B cell (primary cell): ENCODE results near the gene COPS3.

ENCODE experiments used
- EZH2 ChIP-seq: IDR thresholded peaks from 2 replicates; pipeline ENCODE4 v1.6.1; 2012; ENCODE audit warnings: borderline replicate concordance, low read depth, mild to moderate bottlenecking, moderate library complexity, low read length; ENCODE audit not compliant: insufficient read depth, poor library complexity, severe bottlenecking
- TF ChIP-seq, protein P1 (sequence below): fragments of 200-600 bp; IDR thresholded peaks from one replicate; pipeline ENCODE4 v1.8.0; 2022; ENCODE audit warnings: antibody characterized with exemption, mild to moderate bottlenecking

DNA sequence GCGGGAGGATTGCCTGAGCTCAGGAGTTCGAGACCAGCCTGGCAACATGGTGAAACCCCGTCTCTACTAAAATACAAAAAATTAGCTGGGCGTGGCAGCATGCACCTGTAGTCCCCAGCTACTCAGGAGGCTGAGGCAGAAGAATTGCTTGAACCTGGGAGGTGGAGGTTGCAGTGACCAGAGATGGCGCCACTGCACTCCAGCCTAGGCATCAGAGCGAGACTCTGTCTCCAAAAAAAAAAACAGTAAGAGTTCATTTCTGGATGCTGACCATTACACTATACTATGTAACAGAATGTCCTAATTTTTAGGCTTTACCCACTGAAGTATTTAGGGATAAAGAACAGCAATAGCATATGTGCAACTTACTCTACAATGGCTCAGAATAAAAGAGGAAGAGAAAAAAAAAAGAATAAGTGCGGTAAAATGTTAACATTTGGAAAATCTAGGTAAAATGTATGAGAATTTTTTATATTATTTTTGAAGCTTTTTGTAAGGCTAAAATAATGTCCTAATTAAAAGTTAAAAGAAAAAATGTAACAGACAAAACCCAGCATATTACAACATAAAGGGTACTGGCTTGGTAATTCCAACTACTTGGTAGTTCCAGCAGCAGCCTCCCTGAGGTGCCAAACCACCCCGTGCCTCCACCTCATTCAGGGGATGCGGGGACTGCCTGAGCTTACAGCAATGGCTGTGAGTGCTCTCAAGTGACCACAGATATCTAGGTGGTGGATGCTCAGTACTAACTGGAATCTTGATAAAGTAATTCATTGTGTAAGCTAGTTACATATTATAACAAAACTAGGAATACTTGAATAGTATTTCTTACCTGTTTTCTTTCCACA is 10.9 kb downstream of the COPS3 start:
- TF ChIP-seq, protein P1, sequence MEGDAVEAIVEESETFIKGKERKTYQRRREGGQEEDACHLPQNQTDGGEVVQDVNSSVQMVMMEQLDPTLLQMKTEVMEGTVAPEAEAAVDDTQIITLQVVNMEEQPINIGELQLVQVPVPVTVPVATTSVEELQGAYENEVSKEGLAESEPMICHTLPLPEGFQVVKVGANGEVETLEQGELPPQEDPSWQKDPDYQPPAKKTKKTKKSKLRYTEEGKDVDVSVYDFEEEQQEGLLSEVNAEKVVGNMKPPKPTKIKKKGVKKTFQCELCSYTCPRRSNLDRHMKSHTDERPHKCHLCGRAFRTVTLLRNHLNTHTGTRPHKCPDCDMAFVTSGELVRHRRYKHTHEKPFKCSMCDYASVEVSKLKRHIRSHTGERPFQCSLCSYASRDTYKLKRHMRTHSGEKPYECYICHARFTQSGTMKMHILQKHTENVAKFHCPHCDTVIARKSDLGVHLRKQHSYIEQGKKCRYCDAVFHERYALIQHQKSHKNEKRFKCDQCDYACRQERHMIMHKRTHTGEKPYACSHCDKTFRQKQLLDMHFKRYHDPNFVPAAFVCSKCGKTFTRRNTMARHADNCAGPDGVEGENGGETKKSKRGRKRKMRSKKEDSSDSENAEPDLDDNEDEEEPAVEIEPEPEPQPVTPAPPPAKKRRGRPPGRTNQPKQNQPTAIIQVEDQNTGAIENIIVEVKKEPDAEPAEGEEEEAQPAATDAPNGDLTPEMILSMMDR: peak; percentile 39
- TF ChIP-seq EZH2: no peak
